NCI-H1436 treated with DMSO at 0.1 percent for 48 hours (cell line): Measurements from ENCODE around the gene PRPS2.

Experiments used
- DNase-seq: peaks from one replicate; lab custom pipeline; 2025; lab: John Stamatoyannopoulos, UW

PRPS2 gene

GRCh38 chrX:12791257-12792228 is at the start of gene PRPS2:
Gene PRPS2, plus strand, starts transcription at chrX:12791412. Its CDS starts 86 bp downstream, at chrX:12791498.
- no peak for DNase-seq

GRCh38 chrX:12741416-12741815 is 49.8 kb upstream of the PRPS2 start:
- no peak for DNase-seq

- no peak for DNase-seq
Observed at GRCh38 chrX:12747433-12747832, 43.8 kb upstream of the PRPS2 start.

- DNase-seq: no peak
Observed at GRCh38 chrX:12751887-12752286, 39.3 kb upstream of the PRPS2 start.

GRCh38 chrX:12753366-12753765 is 37.8 kb upstream of the PRPS2 start:
- no peak for DNase-seq

- DNase-seq: no peak
Observed at GRCh38 chrX:12758291-12758690, 32.9 kb upstream of the PRPS2 start.

- DNase-seq: no peak
Observed at GRCh38 chrX:12767856-12768255, 23.4 kb upstream of the PRPS2 start.

GRCh38 chrX:12768491-12768890 is 22.7 kb upstream of the PRPS2 start:
- no peak for DNase-seq

- no peak for DNase-seq
Observed at GRCh38 chrX:12770440-12770839, 20.8 kb upstream of the PRPS2 start.

- no peak for DNase-seq
Observed at GRCh38 chrX:12771445-12772069, 19.7 kb upstream of the PRPS2 start.

GRCh38 chrX:12777670-12778069 is 13.5 kb upstream of the PRPS2 start:
- no peak for DNase-seq

GRCh38 chrX:12779534-12779933 is 11.7 kb upstream of the PRPS2 start:
- DNase-seq: no peak

- no peak for DNase-seq
Observed at GRCh38 chrX:12788645-12789044, 2.6 kb upstream of the PRPS2 start.

- no peak for DNase-seq
Observed at GRCh38 chrX:12789976-12790375, 1.2 kb upstream of the PRPS2 start.

- DNase-seq: no peak
Observed at GRCh38 chrX:12790885-12791256, 341 bp upstream of the PRPS2 start.

- no peak for DNase-seq
Observed at GRCh38 chrX:12792711-12793110, 1.5 kb downstream of the PRPS2 start.

- DNase-seq: no peak
Observed at GRCh38 chrX:12794654-12795053, 3.4 kb downstream of the PRPS2 start.

- DNase-seq: no peak
Observed at GRCh38 chrX:12798601-12799000, 7.4 kb downstream of the PRPS2 start.

GRCh38 chrX:12799118-12799517 is 7.9 kb downstream of the PRPS2 start:
- DNase-seq: no peak

GRCh38 chrX:12802741-12803140 is 11.5 kb downstream of the PRPS2 start:
- no peak for DNase-seq

- no peak for DNase-seq
Observed at GRCh38 chrX:12804655-12805054, 13.4 kb downstream of the PRPS2 start.

- no peak for DNase-seq
Observed at GRCh38 chrX:12805333-12805732, 14.1 kb downstream of the PRPS2 start.

GRCh38 chrX:12811658-12812057 is 20.4 kb downstream of the PRPS2 start:
- DNase-seq: no peak
